Fibroblast of skin of right biceps (primary cell): ENCODE data around the gene FYB1.
A peak's percentile ranks its signal among the peaks of the same experiment; 100 is the strongest.
"Not testable (repeated sequence)": the region's sequence is repeated elsewhere in the genome, so short reads cannot be mapped to it uniquely, and the experiment has no call there.

Source experiments
- DNase-seq: peaks from one replicate; pipeline ENCODE4 v3.0.0-alpha.2; 2013

Gene FYB1

GRCh38 chr5:39186289-39186688, 33.1 kb downstream of the FYB1 start:
- no peak for DNase-seq

DNA sequence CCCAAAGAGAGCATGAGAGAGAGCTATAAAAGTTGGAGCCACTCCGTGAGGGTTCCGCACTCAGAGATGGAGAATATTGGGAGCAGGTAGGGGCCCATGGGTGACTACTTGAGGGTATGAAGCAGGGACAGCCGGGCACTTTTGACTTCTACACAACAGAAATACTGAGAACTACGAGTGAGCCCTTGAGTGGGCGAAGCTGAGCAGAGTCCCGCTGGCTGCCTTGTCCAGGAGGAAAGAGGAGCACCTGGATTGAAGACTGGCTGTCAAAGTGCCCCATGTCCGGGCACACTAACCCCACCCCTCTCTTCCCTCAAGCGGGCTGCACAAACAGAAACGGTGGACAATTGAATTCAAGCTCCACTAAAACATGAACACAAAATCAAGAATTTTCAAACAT, 33.6 kb downstream of the FYB1 start:
- DNase-seq = no peak

DNA sequence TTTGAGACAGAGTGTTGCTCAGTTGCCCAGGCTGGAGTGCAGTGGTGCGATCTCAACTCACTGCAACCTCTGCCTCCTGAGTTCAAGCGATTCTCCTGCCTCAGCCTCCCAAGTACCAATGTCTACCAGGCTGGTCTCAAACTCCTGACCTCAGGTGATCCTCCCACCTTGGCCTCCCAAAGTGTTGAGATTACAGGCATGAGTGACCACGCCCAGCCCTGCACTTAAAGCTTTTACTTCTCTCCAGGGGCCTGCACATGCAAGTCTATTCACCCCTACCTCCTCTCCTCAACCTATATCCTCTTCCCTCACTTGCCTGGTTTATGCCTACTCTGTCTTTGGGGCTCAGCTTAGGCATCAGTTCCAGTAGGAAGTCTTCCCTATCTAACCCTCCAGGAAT, 39.8 kb downstream of the FYB1 start:
- DNase-seq = not testable (repeated sequence)

DNA sequence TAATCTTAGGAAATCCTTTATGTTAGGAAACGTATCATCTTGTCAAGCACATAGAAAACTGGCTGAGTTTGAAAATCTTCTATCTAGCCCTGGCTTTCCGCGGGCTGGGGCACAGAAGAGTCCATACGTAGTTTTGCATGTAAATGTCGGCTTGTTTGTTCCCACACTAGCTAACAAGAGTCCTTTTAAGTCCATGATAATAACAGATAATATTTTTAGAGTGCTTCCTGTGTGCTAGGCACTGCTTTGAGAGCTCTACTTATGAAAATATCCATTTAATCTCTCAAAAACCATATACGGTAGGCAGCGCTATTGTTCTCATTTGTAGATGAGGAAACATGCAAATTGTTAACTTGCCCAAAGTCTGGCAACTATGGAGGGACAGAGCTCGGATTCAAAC, 40.5 kb downstream of the FYB1 start:
- no peak for DNase-seq

- DNase-seq = peak; percentile 71
These were observed 41.2 kb downstream of the FYB1 start for GRCh38 chr5:39178171-39178570.

GRCh38 chr5:39177631-39177964, 41.8 kb downstream of the FYB1 start:
- DNase-seq = no peak

DNA sequence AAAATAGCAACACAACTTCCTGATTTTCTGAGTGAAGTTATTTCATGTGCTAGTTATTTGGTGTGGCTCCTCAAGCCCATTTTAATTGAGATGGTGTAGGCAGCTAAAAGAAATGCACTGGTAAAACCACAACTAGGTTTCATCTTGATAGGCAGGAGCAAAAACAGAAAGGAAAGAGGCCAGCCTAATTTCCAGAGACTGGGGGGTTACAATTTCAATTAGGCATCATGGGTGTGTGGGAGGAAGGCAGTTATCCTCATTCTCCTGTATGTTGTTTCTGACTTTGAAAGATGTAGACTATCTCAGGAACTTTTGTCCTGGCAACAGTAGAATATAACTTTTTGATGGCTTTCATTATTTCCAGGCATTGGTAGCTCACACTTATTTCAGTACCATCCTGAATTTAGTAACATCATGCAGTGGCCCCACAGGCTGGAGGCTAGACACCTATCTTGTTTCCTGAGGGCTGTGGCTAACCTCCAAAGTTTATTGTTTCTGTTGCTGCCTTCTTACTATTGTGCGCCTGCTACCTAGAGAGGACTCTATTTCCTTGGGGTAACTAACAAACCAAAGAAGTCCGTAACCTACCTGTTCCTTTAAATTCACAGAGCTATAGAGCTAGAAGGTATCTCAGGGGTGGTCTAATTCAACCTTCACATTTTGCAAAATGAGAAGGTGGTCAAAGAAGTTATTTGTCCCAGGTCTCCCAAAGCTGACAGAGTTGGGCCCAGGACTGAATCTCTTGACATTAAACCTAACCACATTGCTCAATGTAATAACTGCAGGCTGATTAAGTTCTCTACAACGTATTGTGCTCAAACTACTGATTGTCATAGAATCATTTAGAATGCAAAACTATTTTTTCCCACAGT, 42.4 kb downstream of the FYB1 start:
- no peak for DNase-seq

- no peak for DNase-seq
These were observed 43.9 kb downstream of the FYB1 start for GRCh38 chr5:39175273-39175955.

DNA sequence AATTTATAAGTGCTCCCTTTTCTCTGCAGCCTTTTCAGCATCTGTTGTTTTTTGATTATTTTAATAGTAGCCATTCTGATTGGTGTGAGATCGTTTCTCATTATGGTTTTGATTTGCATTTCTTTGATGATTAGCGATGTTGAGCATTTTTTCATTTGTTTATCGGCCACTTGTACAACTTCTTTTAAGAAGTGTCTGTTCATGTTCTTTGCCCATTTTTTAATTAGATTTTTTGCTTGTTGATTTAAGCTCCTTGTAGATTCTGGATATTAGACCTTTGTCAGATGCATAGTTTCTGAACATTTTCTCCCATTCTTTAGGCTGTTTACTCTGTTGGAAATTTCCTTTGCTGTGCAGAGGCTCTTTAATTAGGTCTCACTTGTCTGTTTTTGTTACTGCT, 46.3 kb downstream of the FYB1 start:
- no peak for DNase-seq

DNA sequence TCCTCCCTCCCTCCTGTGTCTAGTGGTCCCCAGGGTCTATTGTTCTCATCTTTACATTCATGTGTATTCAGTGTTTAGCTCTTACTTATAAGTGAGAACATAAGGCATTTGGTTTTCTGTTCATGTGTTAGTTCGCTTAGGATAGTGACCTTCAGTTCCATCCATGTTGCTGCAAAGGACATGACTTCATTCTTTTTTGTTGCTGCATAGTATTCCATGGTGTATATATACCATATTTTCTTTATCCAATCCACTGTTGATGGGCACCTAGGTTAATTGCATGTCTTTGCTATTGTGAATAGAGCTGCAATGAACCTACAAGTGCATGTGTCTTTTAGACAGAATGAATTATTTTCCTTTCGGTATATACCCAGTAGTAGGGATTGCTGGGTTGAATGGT, 46.8 kb downstream of the FYB1 start:
- no peak for DNase-seq

GRCh38 chr5:39171647-39172046, 47.7 kb downstream of the FYB1 start:
- DNase-seq = no peak

- peak; percentile 88 for DNase-seq
These were observed 50.3 kb downstream of the FYB1 start for GRCh38 chr5:39169081-39169480.

GRCh38 chr5:39167972-39168342, 51.4 kb downstream of the FYB1 start:
- DNase-seq = no peak

- peak; percentile 50 for DNase-seq
These were observed 52.0 kb downstream of the FYB1 start for GRCh38 chr5:39167141-39167971.

GRCh38 chr5:39164529-39165402, 54.6 kb downstream of the FYB1 start:
- no peak for DNase-seq

DNA sequence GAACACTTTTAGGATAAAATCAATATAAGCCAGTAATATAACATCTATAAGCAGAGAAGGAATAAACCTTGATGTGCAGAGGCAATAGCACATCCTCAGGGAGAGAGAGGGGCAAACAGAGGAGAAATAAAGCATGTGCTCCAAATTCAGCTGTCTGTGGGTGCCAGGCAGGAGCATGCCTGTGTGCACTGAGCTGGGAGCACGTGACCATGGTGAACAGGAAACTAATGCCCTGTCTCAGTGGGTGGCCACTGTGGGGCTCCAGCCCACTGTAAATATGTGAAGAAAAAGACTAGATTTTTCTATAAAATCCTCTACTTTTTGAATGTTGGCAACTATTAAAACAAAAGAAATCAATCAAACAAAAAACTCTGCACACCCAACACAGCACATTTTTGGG, 55.3 kb downstream of the FYB1 start:
- no peak for DNase-seq

DNA sequence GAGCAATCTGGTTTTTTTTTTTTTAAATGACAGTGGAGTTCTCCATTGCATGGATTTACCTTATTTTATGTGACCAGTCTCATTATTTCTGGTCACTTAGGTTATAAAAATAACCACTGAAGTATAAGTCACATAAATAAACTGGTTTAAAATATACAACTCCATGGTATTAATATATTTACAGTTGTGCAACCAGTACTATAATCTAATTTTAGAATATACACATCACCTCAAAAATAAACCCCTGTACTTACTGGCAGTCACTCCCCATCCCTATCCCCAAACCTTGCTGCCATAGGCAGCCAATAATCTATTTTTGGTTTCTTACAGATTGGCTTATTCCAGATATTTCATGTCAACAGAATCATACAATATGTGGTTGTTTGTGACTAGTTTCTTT, 57.8 kb downstream of the FYB1 start:
- no peak for DNase-seq

DNA sequence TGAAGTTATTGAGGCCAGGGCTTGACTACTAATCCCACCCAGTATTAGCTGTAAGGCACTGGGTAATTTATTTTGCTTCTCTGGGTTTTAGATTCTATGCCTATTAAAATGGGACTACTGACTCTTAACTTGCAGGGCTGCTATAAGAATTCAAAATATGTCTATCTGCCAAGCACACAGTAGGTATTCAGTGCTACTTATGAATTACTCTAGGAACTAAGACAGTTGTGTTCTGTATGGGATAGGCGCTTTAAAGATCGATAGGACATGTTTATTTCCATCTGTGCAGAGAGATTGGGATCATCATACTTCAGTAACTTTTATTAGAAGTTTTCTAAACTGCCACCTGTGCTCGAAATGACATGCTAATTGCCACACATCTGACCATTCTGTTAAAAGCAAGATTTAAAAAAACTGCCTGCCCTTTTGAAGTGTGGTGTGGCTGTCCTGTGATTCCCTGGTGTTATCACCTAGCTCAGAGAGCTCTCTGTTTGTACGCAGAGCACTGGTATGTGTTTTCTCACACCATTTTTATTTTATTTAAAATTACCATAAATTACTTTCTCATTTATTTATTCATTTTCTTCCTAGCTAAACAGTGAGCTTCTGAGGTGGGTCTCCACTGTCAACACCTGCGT, 58.7 kb downstream of the FYB1 start:
- no peak for DNase-seq

GRCh38 chr5:39159811-39160490, 59.4 kb downstream of the FYB1 start:
- no peak for DNase-seq

- DNase-seq = no peak
These were observed 60.6 kb downstream of the FYB1 start for GRCh38 chr5:39158786-39159185.

DNA sequence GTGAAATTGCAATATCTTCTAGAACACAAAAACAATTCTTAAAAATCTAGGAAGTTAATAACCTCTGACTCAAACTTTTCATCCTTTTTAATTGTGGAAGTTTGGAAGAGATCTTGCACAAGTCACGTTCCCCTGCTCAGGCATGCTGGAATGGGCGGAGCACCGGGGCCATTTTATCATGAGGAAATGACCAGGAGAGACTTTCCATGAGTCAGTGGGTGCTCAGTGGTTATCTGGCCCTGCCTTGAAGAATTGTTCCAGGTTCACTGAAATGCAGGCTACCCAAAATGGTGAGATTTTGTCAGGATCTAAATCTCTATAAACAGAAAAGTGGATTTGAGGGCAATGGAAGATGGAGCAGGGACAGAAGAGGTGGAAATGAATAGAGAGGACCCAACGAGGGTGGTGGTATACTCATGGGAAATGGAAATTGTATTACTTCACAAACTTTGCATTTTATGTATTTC, 61.2 kb downstream of the FYB1 start:
- peak; percentile 34 for DNase-seq
